A549 (cell line): ENCODE measurements around the gene TSC2.

Experiments used
- EP300 ChIP-seq, 2 experiments: fragments of >200 bp; sonication (Bioruptor Twin); formaldehyde crosslinking; IDR thresholded peaks; 2 replicates in 1 of 2; 3 replicates in 1 of 2; pipeline ENCODE4 v1.6.1; 2016 to 2017
- KDM1A ChIP-seq: fragments of 200-600 bp; sonication (generic); IDR thresholded peaks from 2 replicates; pipeline ENCODE4 v1.6.1; 2016; ENCODE audit warnings: low read depth, mild to moderate bottlenecking
- MAFK ChIP-seq: fragments of 450-650 bp; IDR thresholded peaks from 2 replicates; pipeline ENCODE4 v1.6.1; 2014; ENCODE audit not compliant: partially characterized antibody
- NPAS2 ChIP-seq: fragments of 250-450 bp; sonication (Bioruptor Pico); IDR thresholded peaks from 2 replicates; pipeline ENCODE4 v1.8.0; 2022; ENCODE audit warnings: mild to moderate bottlenecking, moderate library complexity, borderline replicate concordance
- RAD21 ChIP-seq, 2 experiments: fragments of >200 bp in 1 of 2; sonication (Bioruptor Twin) in 1 of 2; formaldehyde crosslinking in 1 of 2; IDR thresholded peaks in 1 of 2; conservative IDR thresholded peaks in 1 of 2; 2 replicates in 1 of 2; 3 replicates in 1 of 2; pipeline ENCODE4 v1.6.1; 2012 to 2018; ENCODE audit warnings: inconsistent platforms in 1 of 2
- RFX5 ChIP-seq: fragments of 450-650 bp; IDR thresholded peaks from 2 replicates; pipeline ENCODE4 v1.7.1; 2014; ENCODE audit warnings: antibody characterized with exemption, mild to moderate bottlenecking, moderate library complexity
- ZFP36 ChIP-seq: fragments of 450-650 bp; IDR thresholded peaks from 2 replicates; pipeline ENCODE4 v1.6.1; 2014; ENCODE audit warnings: borderline replicate concordance; ENCODE audit not compliant: partially characterized antibody
- TF ChIP-seq, protein P1 (sequence below): fragments of 450-650 bp; IDR thresholded peaks from 2 replicates; pipeline ENCODE4 v1.6.1; 2014; ENCODE audit warnings: antibody characterized with exemption

DNA sequence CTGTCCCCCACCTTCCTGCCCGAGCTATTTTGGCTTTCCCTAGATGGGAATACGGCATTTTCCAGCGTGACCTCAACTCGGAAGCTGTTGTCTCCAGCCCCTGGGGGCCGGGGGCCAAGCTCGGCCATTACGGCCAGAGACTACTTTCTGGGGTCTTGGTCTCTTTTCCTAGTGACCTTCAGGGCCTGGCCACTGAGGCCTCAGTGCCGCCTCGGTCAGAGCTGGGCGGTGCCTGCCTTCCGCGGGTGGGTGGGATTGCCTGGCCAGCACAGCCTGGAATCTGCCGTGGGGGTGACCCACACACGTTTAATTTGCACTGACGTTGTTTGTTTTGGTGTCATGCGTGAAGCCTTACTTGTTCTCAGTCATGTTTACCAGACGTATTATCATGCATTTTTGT lies 29.2 kb downstream of the TSC2 start:
- TF ChIP-seq MAFK (no peak), KDM1A (no peak), RAD21 (conservative IDR thresholded peaks at IDR 0.05 in 1 of 2, IDR thresholded peaks at IDR 0.05 in 1 of 2) (no peak), ZFP36 (no peak), NPAS2 (no peak), EP300 (IDR thresholded peaks at IDR 0.05) (no peak), RFX5 (no peak)
- TF ChIP-seq, protein P1, sequence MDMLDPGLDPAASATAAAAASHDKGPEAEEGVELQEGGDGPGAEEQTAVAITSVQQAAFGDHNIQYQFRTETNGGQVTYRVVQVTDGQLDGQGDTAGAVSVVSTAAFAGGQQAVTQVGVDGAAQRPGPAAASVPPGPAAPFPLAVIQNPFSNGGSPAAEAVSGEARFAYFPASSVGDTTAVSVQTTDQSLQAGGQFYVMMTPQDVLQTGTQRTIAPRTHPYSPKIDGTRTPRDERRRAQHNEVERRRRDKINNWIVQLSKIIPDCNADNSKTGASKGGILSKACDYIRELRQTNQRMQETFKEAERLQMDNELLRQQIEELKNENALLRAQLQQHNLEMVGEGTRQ = no peak
